Measurements from ENCODE around the gene OGFR. TPM values are rescaled to one million over a fixed set of nuclear protein-coding genes. Genes with fewer than 3 reads are reported as not detected.

The OGFR gene
- total RNA-seq, 1 experiment from 2014 or later, result 57.4 TPM

DNA sequence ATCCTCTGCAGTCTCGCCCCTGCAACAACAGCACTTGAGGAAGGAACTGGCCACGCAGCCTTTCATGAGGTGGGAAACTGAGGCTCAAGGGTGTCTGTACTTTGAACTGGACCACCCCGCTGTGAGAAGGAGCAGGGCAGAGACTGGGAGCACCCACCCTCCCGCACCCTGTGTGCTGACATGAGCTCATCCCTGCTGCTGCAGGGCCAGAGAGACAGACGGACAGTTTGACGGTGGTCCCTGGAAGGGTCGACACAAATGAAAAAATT, 25.3 kb upstream of the OGFR start:
- ChIA-PET CTCF (interaction anchor here (0.6 kb wide), 1 partner anchor 39 kb away, joined by 3 read pairs; no protein-coding TSS in a partner anchor), POLR2A (ENCODE audit: unreplicated experiment) (interaction anchor here (0.7 kb wide), 1 partner anchor 12 kb away, joined by 16 read pairs; no protein-coding TSS in a partner anchor)
- no peaks in the 10 kb centered on the region for H3K36me3 ChIP-seq (ENCODE audit: low read depth)
- no peak overlapping the region for H3K4me2 ChIP-seq
- DNase-seq, result no peak
- H3K4me1 ChIP-seq (replicated peaks; ENCODE audit: insufficient read depth), result peaks cover 10% of the 10 kb centered on the region
- no peaks in the 10 kb centered on the region for H4K20me1 ChIP-seq (ENCODE audit: insufficient read depth)
- no peaks in the 10 kb centered on the region for H3K27me3 ChIP-seq (ENCODE audit: insufficient read depth, low read depth)
- no peak overlapping the region for H2AFZ ChIP-seq
- H3F3A ChIP-seq (ENCODE audit: insufficient read depth, low read depth), result peaks cover 15% of the 10 kb centered on the region; the same call in 1 of the 2 replicates
- H3K4me3 ChIP-seq, result no peak overlapping the region
- no peaks in the 10 kb centered on the region for H3K9me2 ChIP-seq (ENCODE audit: insufficient read depth)
- intact Hi-C loops (cut with micrococcal nuclease; ENCODE audit: unreplicated experiment), result no loop called here
- H3K27ac ChIP-seq, result no peak overlapping the region
- H3K9me3 ChIP-seq (ENCODE audit: insufficient read depth, low read depth), result no peaks in the 10 kb centered on the region
- H3K79me2 ChIP-seq (ENCODE audit: low read depth), result no peaks in the 10 kb centered on the region
- BruUV-seq (replicated peaks), result no TSS peak
- TF ChIP-seq EZH2 (IDR thresholded peaks at IDR 0.05; ENCODE audit: low read depth), result no peak
- TF ChIP-seq, protein P1, sequence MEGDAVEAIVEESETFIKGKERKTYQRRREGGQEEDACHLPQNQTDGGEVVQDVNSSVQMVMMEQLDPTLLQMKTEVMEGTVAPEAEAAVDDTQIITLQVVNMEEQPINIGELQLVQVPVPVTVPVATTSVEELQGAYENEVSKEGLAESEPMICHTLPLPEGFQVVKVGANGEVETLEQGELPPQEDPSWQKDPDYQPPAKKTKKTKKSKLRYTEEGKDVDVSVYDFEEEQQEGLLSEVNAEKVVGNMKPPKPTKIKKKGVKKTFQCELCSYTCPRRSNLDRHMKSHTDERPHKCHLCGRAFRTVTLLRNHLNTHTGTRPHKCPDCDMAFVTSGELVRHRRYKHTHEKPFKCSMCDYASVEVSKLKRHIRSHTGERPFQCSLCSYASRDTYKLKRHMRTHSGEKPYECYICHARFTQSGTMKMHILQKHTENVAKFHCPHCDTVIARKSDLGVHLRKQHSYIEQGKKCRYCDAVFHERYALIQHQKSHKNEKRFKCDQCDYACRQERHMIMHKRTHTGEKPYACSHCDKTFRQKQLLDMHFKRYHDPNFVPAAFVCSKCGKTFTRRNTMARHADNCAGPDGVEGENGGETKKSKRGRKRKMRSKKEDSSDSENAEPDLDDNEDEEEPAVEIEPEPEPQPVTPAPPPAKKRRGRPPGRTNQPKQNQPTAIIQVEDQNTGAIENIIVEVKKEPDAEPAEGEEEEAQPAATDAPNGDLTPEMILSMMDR (conservative IDR thresholded peaks at IDR 0.05), result no peak

DNA sequence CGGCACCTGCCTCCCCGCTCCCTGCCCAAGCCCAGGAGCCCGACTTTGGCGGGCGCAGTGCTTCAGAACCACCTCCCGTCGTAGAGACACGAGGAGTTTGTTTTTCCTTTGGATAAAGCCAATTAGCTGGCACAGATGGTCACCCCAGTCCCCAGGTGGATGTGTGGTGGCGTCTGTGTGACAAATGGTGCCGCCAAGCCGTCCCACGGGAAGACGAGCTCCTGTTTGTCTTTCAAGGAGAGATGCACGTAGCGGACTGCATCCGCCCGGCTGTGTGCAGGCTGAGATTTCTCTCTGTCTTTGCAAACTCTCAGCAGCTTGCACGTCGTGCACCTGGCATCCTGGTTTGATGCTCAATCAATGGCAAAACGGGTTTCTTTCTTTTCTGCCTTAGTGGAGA, 24.4 kb upstream of the OGFR start:
- no peak overlapping the region for H3K4me3 ChIP-seq
- H3K4me2 ChIP-seq, result no peak overlapping the region
- H4K20me1 ChIP-seq (ENCODE audit: insufficient read depth), result no peaks in the 10 kb centered on the region
- ChIA-PET POLR2A (ENCODE audit: unreplicated experiment) (no interaction called here), CTCF (interaction anchor here (0.6 kb wide), 1 partner anchor 40 kb away, joined by 3 read pairs; no protein-coding TSS in a partner anchor)
- TF ChIP-seq, protein P1 (conservative IDR thresholded peaks at IDR 0.05), result no peak
- TF ChIP-seq EZH2 (IDR thresholded peaks at IDR 0.05; ENCODE audit: low read depth), result no peak
- H3K9me2 ChIP-seq (ENCODE audit: insufficient read depth), result no peaks in the 10 kb centered on the region
- H3K27ac ChIP-seq, result no peak overlapping the region
- no peaks in the 10 kb centered on the region for H3K9me3 ChIP-seq (ENCODE audit: insufficient read depth, low read depth)
- H3K27me3 ChIP-seq (ENCODE audit: insufficient read depth, low read depth), result no peaks in the 10 kb centered on the region
- no peaks in the 10 kb centered on the region for H3K79me2 ChIP-seq (ENCODE audit: low read depth)
- H3F3A ChIP-seq (ENCODE audit: insufficient read depth, low read depth), result peaks cover 14% of the 10 kb centered on the region; the same call in 1 of the 2 replicates
- no peaks in the 10 kb centered on the region for H3K36me3 ChIP-seq (ENCODE audit: low read depth)
- peaks cover 8% of the 10 kb centered on the region for H3K4me1 ChIP-seq (replicated peaks; ENCODE audit: insufficient read depth)
- intact Hi-C loops (cut with micrococcal nuclease; ENCODE audit: unreplicated experiment), result no loop called here
- no peak for DNase-seq
- H2AFZ ChIP-seq, result no peak overlapping the region
- no TSS peak for BruUV-seq (replicated peaks)

- POLR2A ChIA-PET (ENCODE audit: unreplicated experiment), result no interaction called here
- no peaks in the 10 kb centered on the region for H4K20me1 ChIP-seq (ENCODE audit: insufficient read depth)
- no peak for DNase-seq
- H3K4me3 ChIP-seq, result no peak overlapping the region
- TF ChIP-seq, protein P1 (conservative IDR thresholded peaks at IDR 0.05), result no peak
- no peak for TF ChIP-seq EZH2 (IDR thresholded peaks at IDR 0.05; ENCODE audit: low read depth)
- peaks cover 14% of the 10 kb centered on the region; the same call in 1 of the 2 replicates for H3F3A ChIP-seq (ENCODE audit: insufficient read depth, low read depth)
- BruUV-seq (replicated peaks), result no TSS peak
- no peaks in the 10 kb centered on the region for H3K27me3 ChIP-seq (ENCODE audit: insufficient read depth, low read depth)
- H3K79me2 ChIP-seq (ENCODE audit: low read depth), result no peaks in the 10 kb centered on the region
- no peak overlapping the region for H3K27ac ChIP-seq
- no peak overlapping the region for H3K4me2 ChIP-seq
- H2AFZ ChIP-seq, result no peak overlapping the region
- H3K36me3 ChIP-seq (ENCODE audit: low read depth), result no peaks in the 10 kb centered on the region
- CTCF ChIA-PET, result no interaction called here
- intact Hi-C loops (cut with micrococcal nuclease; ENCODE audit: unreplicated experiment), result no loop called here
- H3K4me1 ChIP-seq (replicated peaks; ENCODE audit: insufficient read depth), result peaks cover 8% of the 10 kb centered on the region
- no peaks in the 10 kb centered on the region for H3K9me2 ChIP-seq (ENCODE audit: insufficient read depth)
- no peaks in the 10 kb centered on the region for H3K9me3 ChIP-seq (ENCODE audit: insufficient read depth, low read depth)
Measured at GRCh38 chr20:62780696-62781095, 23.9 kb upstream of the OGFR start.
